ENCODE data around the gene NDUFV1. TPM values are rescaled to one million over a fixed set of nuclear protein-coding genes. Genes with fewer than 3 reads are reported as not detected.

Gene NDUFV1
- polyA plus RNA-seq, 2 of the 4 experiments (the other 2 are of a cell fraction) = 95.1 to 163 TPM

DNA sequence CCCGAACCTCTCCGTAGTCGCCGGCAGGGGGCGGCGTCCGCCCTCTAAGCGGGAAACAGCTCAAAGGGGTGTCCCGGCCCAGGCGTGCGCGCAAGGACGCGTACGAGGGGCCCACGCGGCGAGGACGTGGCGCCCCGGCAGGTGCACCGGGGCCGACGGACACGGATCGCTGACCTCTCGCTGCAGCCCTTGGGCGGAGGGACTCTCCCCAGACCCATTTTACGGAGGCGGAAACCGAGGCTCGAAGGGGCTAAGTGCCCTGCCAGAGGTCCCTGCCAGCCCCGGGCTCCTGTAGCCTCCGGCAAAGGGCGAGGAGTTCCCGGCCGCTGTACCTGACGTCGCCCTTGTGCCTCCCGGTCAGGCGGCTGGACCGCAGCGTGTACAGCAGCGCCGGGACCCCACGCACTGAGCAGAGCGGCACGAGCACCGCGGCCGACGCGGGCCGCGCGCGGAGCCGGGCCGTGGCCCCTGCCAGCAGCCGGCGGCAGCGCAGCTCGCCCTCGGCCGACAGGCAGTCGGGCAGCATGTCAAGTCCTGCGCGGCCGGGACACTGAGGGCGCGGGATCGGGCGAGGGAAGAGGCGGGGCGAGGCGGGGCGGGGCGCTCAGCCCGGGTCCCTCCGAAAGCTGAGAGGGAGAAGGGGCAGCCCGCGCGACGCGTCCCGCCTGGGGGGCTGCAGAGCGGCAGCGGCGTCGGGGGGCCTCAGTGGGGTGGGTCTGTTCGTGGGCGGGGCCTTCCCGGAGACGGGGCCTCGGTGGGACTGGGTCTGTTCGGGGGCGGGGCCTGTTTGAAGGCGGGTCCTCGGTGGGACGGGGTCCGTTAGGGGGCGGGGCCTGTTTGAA is 22.9 kb downstream of the NDUFV1 start, which contains the start of gene NUDT8:
Gene NUDT8 (minus strand): TSS at position 552 of the 842 bp plus-strand sequence. CDS start 26 bp downstream, at position 526.
- Histone ChIP-seq H3K27ac (peak within 1 kb of the TSS; percentile 77 to 87), H3K4me1 (peaks cover 6% of the 10 kb centered on the region; the same call in 2 of the 3 replicates), H3K9me3 (no peaks in the 10 kb centered on the region), H3K4me2 (peak within 1 kb of the TSS; percentile 91), H3K4me3 (peak within 1 kb of the TSS; percentile 59)
- DNase-seq (ENCODE audit: low read depth in 1 of 2, low spot score in 1 of 2) (peak; percentile 84 to 88), FAIRE-seq (no peak), ATAC-seq (peak; percentile 74 to 75)
- ChIA-PET POLR2A (interaction anchor here (0.8 to 2.4 kb wide), 10 partner anchors 10 to 63 kb away, joined by 3 to 10 read pairs (median 4); partner anchors contain the start of genes ACY3 and GSTP1), CTCF (interaction anchor here (0.6 to 14.1 kb wide), 40 partner anchors 10 to 1256 kb away, joined by 3 to 181 read pairs (median 4); partner anchors contain the start of genes ACY3, GSTP1 and TBX10)
- 4% methylated on average over 5 of the region's 102 CpGs for WGBS (ENCODE audit: missing lambda C conversion rate)
- TF ChIP-seq EHF (CRISPR knock-in tag; IDR thresholded peaks at IDR 0.05) = no peak
- TF ChIP-seq, protein P1, sequence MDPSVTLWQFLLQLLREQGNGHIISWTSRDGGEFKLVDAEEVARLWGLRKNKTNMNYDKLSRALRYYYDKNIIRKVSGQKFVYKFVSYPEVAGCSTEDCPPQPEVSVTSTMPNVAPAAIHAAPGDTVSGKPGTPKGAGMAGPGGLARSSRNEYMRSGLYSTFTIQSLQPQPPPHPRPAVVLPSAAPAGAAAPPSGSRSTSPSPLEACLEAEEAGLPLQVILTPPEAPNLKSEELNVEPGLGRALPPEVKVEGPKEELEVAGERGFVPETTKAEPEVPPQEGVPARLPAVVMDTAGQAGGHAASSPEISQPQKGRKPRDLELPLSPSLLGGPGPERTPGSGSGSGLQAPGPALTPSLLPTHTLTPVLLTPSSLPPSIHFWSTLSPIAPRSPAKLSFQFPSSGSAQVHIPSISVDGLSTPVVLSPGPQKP (IDR thresholded peaks at IDR 0.05; ENCODE audit: low read depth, low read length) = no peak
- TF ChIP-seq, protein P2, sequence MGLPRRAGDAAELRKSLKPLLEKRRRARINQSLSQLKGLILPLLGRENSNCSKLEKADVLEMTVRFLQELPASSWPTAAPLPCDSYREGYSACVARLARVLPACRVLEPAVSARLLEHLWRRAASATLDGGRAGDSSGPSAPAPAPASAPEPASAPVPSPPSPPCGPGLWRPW (IDR thresholded peaks at IDR 0.05) = no peak
- TF ChIP-seq GATA3 (IDR thresholded peaks at IDR 0.05; ENCODE audit: borderline replicate concordance) = no peak
- TF ChIP-seq JUN (IDR thresholded peaks at IDR 0.05) = peak in 1 of 2 experiments; percentile 29; a peak in 1 of 5 replicates
- 0 out of 2 replicates have a peak, but pooled peaks have one; percentile 30 for TF ChIP-seq RCOR1 (IDR thresholded peaks at IDR 0.05; ENCODE audit: low read depth, low read length)
- no peak for TF ChIP-seq EP300 (IDR thresholded peaks at IDR 0.05)
- TF ChIP-seq BHLHE40 (IDR thresholded peaks at IDR 0.05; ENCODE audit: low read depth, low read length) = no peak
- peak; percentile 85; the same call in 1 of the 2 replicates for TF ChIP-seq RNF2 (IDR thresholded peaks at IDR 0.05; ENCODE audit: borderline replicate concordance, low read depth)
- TF ChIP-seq EHMT2 (IDR thresholded peaks at IDR 0.05; ENCODE audit: low read depth) = no peak
- TF ChIP-seq FOSB (CRISPR knock-in tag; IDR thresholded peaks at IDR 0.05) = no peak
- TF ChIP-seq SMC3 (IDR thresholded peaks at IDR 0.05) = peak; percentile 89
- TF ChIP-seq CEBPB (IDR thresholded peaks at IDR 0.05) = no peak
- TF ChIP-seq, protein P3, sequence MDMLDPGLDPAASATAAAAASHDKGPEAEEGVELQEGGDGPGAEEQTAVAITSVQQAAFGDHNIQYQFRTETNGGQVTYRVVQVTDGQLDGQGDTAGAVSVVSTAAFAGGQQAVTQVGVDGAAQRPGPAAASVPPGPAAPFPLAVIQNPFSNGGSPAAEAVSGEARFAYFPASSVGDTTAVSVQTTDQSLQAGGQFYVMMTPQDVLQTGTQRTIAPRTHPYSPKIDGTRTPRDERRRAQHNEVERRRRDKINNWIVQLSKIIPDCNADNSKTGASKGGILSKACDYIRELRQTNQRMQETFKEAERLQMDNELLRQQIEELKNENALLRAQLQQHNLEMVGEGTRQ (IDR thresholded peaks at IDR 0.05) = no peak
- TF ChIP-seq POLR2A (IDR thresholded peaks at IDR 0.05; ENCODE audit: low read length) = 0 out of 2 replicates have a peak, but pooled peaks have one; percentile 27
- TF ChIP-seq POLR2AphosphoS2 (conservative IDR thresholded peaks at IDR 0.05; ENCODE audit: low read length) = no peak
- TF ChIP-seq HOXB5 (CRISPR knock-in tag; IDR thresholded peaks at IDR 0.05) = no peak
- TF ChIP-seq PHF8 (IDR thresholded peaks at IDR 0.05; ENCODE audit: borderline replicate concordance, low read depth) = 0 out of 2 replicates have a peak, but pooled peaks have one; percentile 39
- TF ChIP-seq, protein P4, sequence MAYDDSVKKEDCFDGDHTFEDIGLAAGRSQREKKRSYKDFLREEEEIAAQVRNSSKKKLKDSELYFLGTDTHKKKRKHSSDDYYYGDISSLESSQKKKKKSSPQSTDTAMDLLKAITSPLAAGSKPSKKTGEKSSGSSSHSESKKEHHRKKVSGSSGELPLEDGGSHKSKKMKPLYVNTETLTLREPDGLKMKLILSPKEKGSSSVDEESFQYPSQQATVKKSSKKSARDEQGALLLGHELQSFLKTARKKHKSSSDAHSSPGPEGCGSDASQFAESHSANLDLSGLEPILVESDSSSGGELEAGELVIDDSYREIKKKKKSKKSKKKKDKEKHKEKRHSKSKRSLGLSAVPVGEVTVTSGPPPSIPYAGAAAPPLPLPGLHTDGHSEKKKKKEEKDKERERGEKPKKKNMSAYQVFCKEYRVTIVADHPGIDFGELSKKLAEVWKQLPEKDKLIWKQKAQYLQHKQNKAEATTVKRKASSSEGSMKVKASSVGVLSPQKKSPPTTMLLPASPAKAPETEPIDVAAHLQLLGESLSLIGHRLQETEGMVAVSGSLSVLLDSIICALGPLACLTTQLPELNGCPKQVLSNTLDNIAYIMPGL (CRISPR knock-in tag; IDR thresholded peaks at IDR 0.05; ENCODE audit: borderline replicate concordance) = no peak
- TF ChIP-seq JUNB (IDR thresholded peaks at IDR 0.05) = no peak
- TF ChIP-seq, protein P5, sequence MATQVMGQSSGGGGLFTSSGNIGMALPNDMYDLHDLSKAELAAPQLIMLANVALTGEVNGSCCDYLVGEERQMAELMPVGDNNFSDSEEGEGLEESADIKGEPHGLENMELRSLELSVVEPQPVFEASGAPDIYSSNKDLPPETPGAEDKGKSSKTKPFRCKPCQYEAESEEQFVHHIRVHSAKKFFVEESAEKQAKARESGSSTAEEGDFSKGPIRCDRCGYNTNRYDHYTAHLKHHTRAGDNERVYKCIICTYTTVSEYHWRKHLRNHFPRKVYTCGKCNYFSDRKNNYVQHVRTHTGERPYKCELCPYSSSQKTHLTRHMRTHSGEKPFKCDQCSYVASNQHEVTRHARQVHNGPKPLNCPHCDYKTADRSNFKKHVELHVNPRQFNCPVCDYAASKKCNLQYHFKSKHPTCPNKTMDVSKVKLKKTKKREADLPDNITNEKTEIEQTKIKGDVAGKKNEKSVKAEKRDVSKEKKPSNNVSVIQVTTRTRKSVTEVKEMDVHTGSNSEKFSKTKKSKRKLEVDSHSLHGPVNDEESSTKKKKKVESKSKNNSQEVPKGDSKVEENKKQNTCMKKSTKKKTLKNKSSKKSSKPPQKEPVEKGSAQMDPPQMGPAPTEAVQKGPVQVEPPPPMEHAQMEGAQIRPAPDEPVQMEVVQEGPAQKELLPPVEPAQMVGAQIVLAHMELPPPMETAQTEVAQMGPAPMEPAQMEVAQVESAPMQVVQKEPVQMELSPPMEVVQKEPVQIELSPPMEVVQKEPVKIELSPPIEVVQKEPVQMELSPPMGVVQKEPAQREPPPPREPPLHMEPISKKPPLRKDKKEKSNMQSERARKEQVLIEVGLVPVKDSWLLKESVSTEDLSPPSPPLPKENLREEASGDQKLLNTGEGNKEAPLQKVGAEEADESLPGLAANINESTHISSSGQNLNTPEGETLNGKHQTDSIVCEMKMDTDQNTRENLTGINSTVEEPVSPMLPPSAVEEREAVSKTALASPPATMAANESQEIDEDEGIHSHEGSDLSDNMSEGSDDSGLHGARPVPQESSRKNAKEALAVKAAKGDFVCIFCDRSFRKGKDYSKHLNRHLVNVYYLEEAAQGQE (IDR thresholded peaks at IDR 0.05) = no peak
- TF ChIP-seq ZNF302 (CRISPR knock-in tag; IDR thresholded peaks at IDR 0.05) = no peak
- TF ChIP-seq MAZ (IDR thresholded peaks at IDR 0.05; ENCODE audit: borderline replicate concordance, low read depth, low read length) = peak; percentile 76; the same call in 1 of the 2 replicates
- TF ChIP-seq HDAC2 (IDR thresholded peaks at IDR 0.05) = peak; percentile 93; the same call in 1 of the 2 replicates
- no peak for TF ChIP-seq HEYL (CRISPR knock-in tag; IDR thresholded peaks at IDR 0.05)
- TF ChIP-seq ESRRA (IDR thresholded peaks at IDR 0.05; ENCODE audit: borderline replicate concordance, low read length) = no peak
- TF ChIP-seq, protein P6, sequence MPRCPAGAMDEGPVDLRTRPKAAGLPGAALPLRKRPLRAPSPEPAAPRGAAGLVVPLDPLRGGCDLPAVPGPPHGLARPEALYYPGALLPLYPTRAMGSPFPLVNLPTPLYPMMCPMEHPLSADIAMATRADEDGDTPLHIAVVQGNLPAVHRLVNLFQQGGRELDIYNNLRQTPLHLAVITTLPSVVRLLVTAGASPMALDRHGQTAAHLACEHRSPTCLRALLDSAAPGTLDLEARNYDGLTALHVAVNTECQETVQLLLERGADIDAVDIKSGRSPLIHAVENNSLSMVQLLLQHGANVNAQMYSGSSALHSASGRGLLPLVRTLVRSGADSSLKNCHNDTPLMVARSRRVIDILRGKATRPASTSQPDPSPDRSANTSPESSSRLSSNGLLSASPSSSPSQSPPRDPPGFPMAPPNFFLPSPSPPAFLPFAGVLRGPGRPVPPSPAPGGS (IDR thresholded peaks at IDR 0.05) = no peak
- TF ChIP-seq NFE2L2 (conservative IDR thresholded peaks at IDR 0.05; ENCODE audit: low read length) = no peak
- TF ChIP-seq CBX2 (IDR thresholded peaks at IDR 0.05; ENCODE audit: borderline replicate concordance, low read depth) = no peak
- TF ChIP-seq, protein P7, sequence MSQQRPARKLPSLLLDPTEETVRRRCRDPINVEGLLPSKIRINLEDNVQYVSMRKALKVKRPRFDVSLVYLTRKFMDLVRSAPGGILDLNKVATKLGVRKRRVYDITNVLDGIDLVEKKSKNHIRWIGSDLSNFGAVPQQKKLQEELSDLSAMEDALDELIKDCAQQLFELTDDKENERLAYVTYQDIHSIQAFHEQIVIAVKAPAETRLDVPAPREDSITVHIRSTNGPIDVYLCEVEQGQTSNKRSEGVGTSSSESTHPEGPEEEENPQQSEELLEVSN (IDR thresholded peaks at IDR 0.05; ENCODE audit: borderline replicate concordance, low read depth) = peak; percentile 97
